Loucy (cell line): ENCODE measurements around the gene DBET.
"Not testable (repeated sequence)": the region's sequence is repeated elsewhere in the genome, so short reads cannot be mapped to it uniquely, and the experiment has no call there.

Source experiments
- CTCF ChIP-seq: fragments of 200-600 bp; sonication (generic); conservative IDR thresholded peaks from 2 replicates; pipeline ENCODE4 v1.5.1; 2014; ENCODE audit warnings: mild to moderate bottlenecking, antibody characterized with exemption, low read length
- EZH2phosphoT487 ChIP-seq: fragments of 200-600 bp; IDR thresholded peaks from 2 replicates; pipeline ENCODE4 v1.6.1; 2018; ENCODE audit warnings: antibody characterized with exemption, mild to moderate bottlenecking, moderate library complexity, borderline replicate concordance

- not testable (repeated sequence) for TF ChIP-seq CTCF, EZH2phosphoT487
These were observed 37.1 kb upstream of the DBET start, which contains the start of gene FRG2 for GRCh38 chr4:190027156-190027555.
